Epithelial cell of esophagus (primary cell): ENCODE data around the gene ITGA8.
"Not testable (repeated sequence)": the region's sequence is repeated elsewhere in the genome, so short reads cannot be mapped to it uniquely, and the experiment has no call there.

Experiments
- DNase-seq: peaks from one replicate; pipeline ENCODE4 v3.0.0; 2010; ENCODE audit warnings: low read depth
- H3K4me3 ChIP-seq: 2 replicates; pipeline ENCODE4 v1.5.1; 2011; ENCODE audit warnings: mild to moderate bottlenecking, low read length, control low read depth
- TF ChIP-seq, protein P1 (sequence below): IDR thresholded peaks from 2 replicates; pipeline ENCODE4 v1.5.1; 2011; ENCODE audit warnings: low read depth, mild to moderate bottlenecking, low read length, control low read depth, inconsistent platforms; ENCODE audit not compliant: insufficient read depth; ENCODE audit errors: missing control alignments

The ITGA8 gene

GRCh38 chr10:15539262-15539661, 180.5 kb downstream of the ITGA8 start:
- no peak for DNase-seq
- TF ChIP-seq, protein P1, sequence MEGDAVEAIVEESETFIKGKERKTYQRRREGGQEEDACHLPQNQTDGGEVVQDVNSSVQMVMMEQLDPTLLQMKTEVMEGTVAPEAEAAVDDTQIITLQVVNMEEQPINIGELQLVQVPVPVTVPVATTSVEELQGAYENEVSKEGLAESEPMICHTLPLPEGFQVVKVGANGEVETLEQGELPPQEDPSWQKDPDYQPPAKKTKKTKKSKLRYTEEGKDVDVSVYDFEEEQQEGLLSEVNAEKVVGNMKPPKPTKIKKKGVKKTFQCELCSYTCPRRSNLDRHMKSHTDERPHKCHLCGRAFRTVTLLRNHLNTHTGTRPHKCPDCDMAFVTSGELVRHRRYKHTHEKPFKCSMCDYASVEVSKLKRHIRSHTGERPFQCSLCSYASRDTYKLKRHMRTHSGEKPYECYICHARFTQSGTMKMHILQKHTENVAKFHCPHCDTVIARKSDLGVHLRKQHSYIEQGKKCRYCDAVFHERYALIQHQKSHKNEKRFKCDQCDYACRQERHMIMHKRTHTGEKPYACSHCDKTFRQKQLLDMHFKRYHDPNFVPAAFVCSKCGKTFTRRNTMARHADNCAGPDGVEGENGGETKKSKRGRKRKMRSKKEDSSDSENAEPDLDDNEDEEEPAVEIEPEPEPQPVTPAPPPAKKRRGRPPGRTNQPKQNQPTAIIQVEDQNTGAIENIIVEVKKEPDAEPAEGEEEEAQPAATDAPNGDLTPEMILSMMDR, result no peak
- H3K4me3 ChIP-seq, result no peak overlapping the region

GRCh38 chr10:15534928-15535538, 184.7 kb downstream of the ITGA8 start:
- not testable (repeated sequence) for H3K4me3 ChIP-seq, DNase-seq

DNA sequence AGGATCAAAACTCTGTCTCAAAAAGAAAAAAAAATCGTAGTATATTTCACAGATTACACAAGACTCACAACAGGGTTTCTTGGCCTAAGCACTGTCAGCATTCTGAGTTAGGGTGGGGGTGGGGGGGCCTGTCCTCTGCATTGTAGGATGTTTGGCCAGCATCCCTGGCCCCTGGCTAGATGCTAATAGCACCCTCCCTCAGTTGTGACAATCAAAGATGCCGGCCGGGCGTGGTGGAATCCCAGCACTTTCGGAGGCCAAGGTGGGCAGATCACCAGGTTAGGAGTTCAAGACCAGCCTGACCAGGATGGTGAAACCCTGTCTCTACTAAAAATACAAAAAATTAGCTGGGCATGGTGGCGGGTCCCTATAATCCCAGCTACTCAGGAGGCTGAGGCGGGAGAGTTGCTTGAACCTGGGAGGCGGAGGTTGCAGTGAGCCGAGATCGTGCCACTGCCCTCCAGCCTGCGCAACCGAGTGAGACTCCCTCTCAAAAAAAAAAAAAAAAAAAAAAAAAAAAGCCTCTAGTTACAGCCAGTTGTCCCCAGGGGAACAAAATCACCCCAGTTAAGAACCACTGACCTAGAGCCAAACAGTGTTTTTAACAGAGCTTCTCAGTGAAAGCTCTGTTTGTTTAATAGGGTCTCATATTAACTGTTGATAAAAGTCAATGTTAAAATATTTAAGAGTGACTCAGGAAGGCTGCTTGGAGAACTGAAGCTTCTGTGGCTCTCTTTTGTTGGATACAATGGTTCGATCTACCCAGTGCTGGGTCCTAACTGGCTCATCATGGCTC, 187.6 kb downstream of the ITGA8 start:
- no peak for DNase-seq
- no peak overlapping the region for H3K4me3 ChIP-seq
- TF ChIP-seq, protein P1, result no peak

GRCh38 chr10:15528859-15529239, 190.9 kb downstream of the ITGA8 start:
- H3K4me3 ChIP-seq, result no peak overlapping the region
- TF ChIP-seq, protein P1, result no peak
- no peak for DNase-seq

GRCh38 chr10:15526754-15527153, 193.0 kb downstream of the ITGA8 start:
- TF ChIP-seq, protein P1, result no peak
- H3K4me3 ChIP-seq, result no peak overlapping the region
- DNase-seq, result no peak

GRCh38 chr10:15521328-15521903, 198.3 kb downstream of the ITGA8 start:
- no peak overlapping the region for H3K4me3 ChIP-seq
- TF ChIP-seq, protein P1, result no peak
- DNase-seq, result no peak

DNA sequence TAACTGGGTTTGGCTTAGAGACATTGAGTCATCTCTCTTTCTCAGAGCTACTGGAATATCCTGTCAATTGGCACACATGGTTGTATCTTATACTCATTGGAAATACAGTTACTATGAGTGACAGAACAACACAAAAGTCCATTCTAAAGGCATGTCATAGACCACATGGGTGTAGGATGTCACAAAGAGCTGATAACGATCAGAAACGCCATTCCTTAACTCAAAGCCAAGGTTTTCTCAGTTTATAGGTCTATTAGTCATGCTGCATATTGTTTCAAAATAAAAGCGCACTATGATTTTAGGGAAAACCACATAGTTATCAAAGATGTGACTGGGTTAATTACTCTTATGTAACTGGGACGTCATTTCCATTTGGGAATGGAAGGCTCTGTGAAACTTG, 201.5 kb downstream of the ITGA8 start:
- H3K4me3 ChIP-seq, result no peak overlapping the region
- peak; percentile 0 for DNase-seq

More for the DNA sequence above, 201.5 kb downstream of the ITGA8 start:
- TF ChIP-seq, protein P1, result no peak
